Vagina (tissue), 2 donors: ENCODE measurements around the gene MRTFB. TPM values are rescaled to one million over a fixed set of nuclear protein-coding genes. Genes with fewer than 3 reads are reported as not detected.

Experiments
- DNase-seq, 2 donors: peaks; one replicate each; pipeline ENCODE4 v3.0.0-alpha.2; 2017; ENCODE audit errors: extremely low spot score in 2 of 2
- H3K27ac ChIP-seq: fragments of 200-600 bp; sonication (generic); one replicate; pipeline ENCODE4 v1.5.1; 2019
- H3K27me3 ChIP-seq: fragments of 200-600 bp; sonication (generic); one replicate; pipeline ENCODE4 v1.5.1; 2019
- H3K36me3 ChIP-seq, 2 donors: fragments of 200-600 bp; sonication (generic); one replicate each; pipeline ENCODE4 v1.5.1; 2017 to 2019
- H3K4me1 ChIP-seq: fragments of 200-600 bp; sonication (generic); one replicate; pipeline ENCODE4 v1.5.1; 2019
- H3K4me3 ChIP-seq, 2 donors: fragments of 200-600 bp; sonication (generic); 1 replicate in 1 of 2; 2 replicates in 1 of 2; pipeline ENCODE4 v1.5.1; 2016 to 2019
- H3K9me3 ChIP-seq: fragments of 200-600 bp; sonication (generic); one replicate; pipeline ENCODE4 v1.5.1; 2019
- POLR2A ChIP-seq, 2 donors: fragments of 450-650 bp; IDR thresholded peaks; one replicate each; pipeline ENCODE4 v1.6.1; 2017; ENCODE audit warnings: antibody characterized with exemption in 2 of 2, mild to moderate bottlenecking in 2 of 2, moderate library complexity in 2 of 2
- POLR2AphosphoS5 ChIP-seq, 2 donors: sonication (generic); formaldehyde crosslinking; IDR thresholded peaks; one replicate each; pipeline ENCODE4 v1.9.0; 2017; ENCODE audit warnings: antibody characterized with exemption in 2 of 2, mild to moderate bottlenecking in 2 of 2, low read depth in 1 of 2; ENCODE audit not compliant: insufficient read depth in 1 of 2
- intact Hi-C: fragments of 100-400 bp; cut with DNase I; formaldehyde crosslinking; loops from one replicate; pipeline ENCODE4 v1.15.1; 2023
- total RNA-seq: library from RNA; depleted of rRNA; stranded (reverse); fragments of >200 nt; gene quantifications from one replicate; pipeline ENCODE4 v1.2.3, GENCODE V29; 2016
- TF ChIP-seq, protein P1 (sequence below), 3 experiments: fragments of 450-650 bp in 2 of 3; fragments of 200-600 bp in 1 of 3; sonication (generic) in 1 of 3; IDR thresholded peaks; one replicate each; pipeline ENCODE4 v1.5.1; 2017 to 2019; ENCODE audit warnings: antibody characterized with exemption in 3 of 3, mild to moderate bottlenecking in 2 of 3, moderate library complexity in 2 of 3

Gene MRTFB
- total RNA-seq, 1 donor from 2014 or later, result 103 TPM

GRCh38 chr16:14063618-14064581, 7.2 kb upstream of the MRTFB start:
- H3K27ac ChIP-seq, result no peak overlapping the region
- H3K4me1 ChIP-seq, result no peaks in the 10 kb centered on the region
- H3K9me3 ChIP-seq, result no peaks in the 10 kb centered on the region
- intact Hi-C loops, result no loop called here
- H3K36me3 ChIP-seq, result no peaks in the 10 kb centered on the region
- no peak for TF ChIP-seq POLR2A (IDR thresholded peaks at IDR 0.05)
- TF ChIP-seq POLR2AphosphoS5 (IDR thresholded peaks at IDR 0.05; ENCODE audit: insufficient read depth in 1 of 2, low read depth in 1 of 2), result no peak
- TF ChIP-seq, protein P1, sequence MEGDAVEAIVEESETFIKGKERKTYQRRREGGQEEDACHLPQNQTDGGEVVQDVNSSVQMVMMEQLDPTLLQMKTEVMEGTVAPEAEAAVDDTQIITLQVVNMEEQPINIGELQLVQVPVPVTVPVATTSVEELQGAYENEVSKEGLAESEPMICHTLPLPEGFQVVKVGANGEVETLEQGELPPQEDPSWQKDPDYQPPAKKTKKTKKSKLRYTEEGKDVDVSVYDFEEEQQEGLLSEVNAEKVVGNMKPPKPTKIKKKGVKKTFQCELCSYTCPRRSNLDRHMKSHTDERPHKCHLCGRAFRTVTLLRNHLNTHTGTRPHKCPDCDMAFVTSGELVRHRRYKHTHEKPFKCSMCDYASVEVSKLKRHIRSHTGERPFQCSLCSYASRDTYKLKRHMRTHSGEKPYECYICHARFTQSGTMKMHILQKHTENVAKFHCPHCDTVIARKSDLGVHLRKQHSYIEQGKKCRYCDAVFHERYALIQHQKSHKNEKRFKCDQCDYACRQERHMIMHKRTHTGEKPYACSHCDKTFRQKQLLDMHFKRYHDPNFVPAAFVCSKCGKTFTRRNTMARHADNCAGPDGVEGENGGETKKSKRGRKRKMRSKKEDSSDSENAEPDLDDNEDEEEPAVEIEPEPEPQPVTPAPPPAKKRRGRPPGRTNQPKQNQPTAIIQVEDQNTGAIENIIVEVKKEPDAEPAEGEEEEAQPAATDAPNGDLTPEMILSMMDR (IDR thresholded peaks at IDR 0.05), result no peak
- no peak for DNase-seq
- H3K4me3 ChIP-seq, result no peak overlapping the region
- H3K27me3 ChIP-seq, result no peaks in the 10 kb centered on the region

GRCh38 chr16:14069818-14070217, 1.3 kb upstream of the MRTFB start:
- Histone ChIP-seq H3K4me1 (peaks cover 31% of the 10 kb centered on the region), H3K4me3 (no peak overlapping the region), H3K27me3 (no peaks in the 10 kb centered on the region), H3K9me3 (no peaks in the 10 kb centered on the region), H3K36me3 (no peaks in the 10 kb centered on the region), H3K27ac (no peak overlapping the region)
- intact Hi-C loops, result loop anchor here (1.0 to 10.0 kb wide), 3 partner anchors 26 to 115 kb away; no protein-coding TSS in a partner anchor
- TF ChIP-seq, protein P1 (IDR thresholded peaks at IDR 0.05), result no peak
- TF ChIP-seq POLR2AphosphoS5 (IDR thresholded peaks at IDR 0.05; ENCODE audit: insufficient read depth in 1 of 2, low read depth in 1 of 2), result no peak
- no peak for TF ChIP-seq POLR2A (IDR thresholded peaks at IDR 0.05)
- DNase-seq, result no peak

- no peak for DNase-seq
- H3K36me3 ChIP-seq, result no peaks in the 10 kb centered on the region
- TF ChIP-seq, protein P1 (IDR thresholded peaks at IDR 0.05), result no peak
- no peak for TF ChIP-seq POLR2A (IDR thresholded peaks at IDR 0.05)
- peak overlapping the region; percentile 72 to 97 for H3K4me3 ChIP-seq
- peaks cover 31% of the 10 kb centered on the region for H3K4me1 ChIP-seq
- intact Hi-C loops, result loop anchor here (1.0 to 10.0 kb wide), 3 partner anchors 26 to 114 kb away; no protein-coding TSS in a partner anchor
- peak overlapping the region; percentile 82 for H3K27ac ChIP-seq
- no peaks in the 10 kb centered on the region for H3K27me3 ChIP-seq
- H3K9me3 ChIP-seq, result no peaks in the 10 kb centered on the region
Observed at GRCh38 chr16:14070555-14070876, 603 bp upstream of the MRTFB start.

DNA sequence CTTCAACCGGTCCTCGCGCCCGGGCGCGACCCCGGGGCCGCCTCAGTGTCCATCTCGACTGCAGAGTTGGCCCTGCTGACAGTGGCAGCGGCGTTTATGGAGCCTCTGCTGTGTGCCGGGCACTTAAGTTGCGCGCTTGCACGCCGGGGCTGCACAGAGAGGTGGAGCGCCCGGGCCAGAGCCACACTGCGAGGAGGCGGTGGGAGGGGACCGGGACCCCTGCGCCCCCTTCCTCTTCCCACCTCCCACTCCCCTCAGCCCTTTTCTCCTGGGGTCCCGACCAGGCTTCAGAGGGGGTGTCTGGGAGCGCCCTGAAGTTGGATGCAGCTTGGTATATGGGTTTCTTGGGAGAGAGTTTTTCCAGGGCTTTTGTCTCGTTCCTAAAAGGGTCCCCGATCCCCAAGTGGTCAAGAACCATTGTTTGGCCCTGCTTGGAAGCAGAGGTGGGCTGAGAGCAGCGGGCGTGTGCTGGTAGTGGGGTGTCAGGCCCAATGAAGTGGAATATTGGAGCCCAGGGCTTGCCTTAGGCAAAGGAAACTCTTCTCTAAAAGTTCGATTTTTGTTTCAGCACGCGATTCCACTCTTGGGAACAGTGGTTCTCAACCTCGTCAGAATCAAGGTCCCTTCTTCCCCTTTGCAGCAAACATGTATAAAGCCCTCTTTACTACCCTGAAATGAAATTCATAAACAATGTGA, 605 bp downstream of the MRTFB start:
- DNase-seq, result no peak
- Histone ChIP-seq H3K27me3 (no peaks in the 10 kb centered on the region), H3K27ac (peak overlapping the region; percentile 82), H3K4me1 (peaks cover 38% of the 10 kb centered on the region), H3K9me3 (no peaks in the 10 kb centered on the region), H3K4me3 (peak overlapping the region; percentile 72 to 97), H3K36me3 (no peaks in the 10 kb centered on the region)
- intact Hi-C loops, result loop anchor here (5.0 to 10.0 kb wide), 2 partner anchors 113 to 114 kb away; no protein-coding TSS in a partner anchor
- TF ChIP-seq POLR2A (IDR thresholded peaks at IDR 0.05) (no peak), POLR2AphosphoS5 (IDR thresholded peaks at IDR 0.05; ENCODE audit: insufficient read depth in 1 of 2, low read depth in 1 of 2) (no peak)
- TF ChIP-seq, protein P1 (IDR thresholded peaks at IDR 0.05), result no peak
